Lower leg skin (tissue), 3 donors: ENCODE data around the gene MCUB.
"Not testable (repeated sequence)": the region's sequence is repeated elsewhere in the genome, so short reads cannot be mapped to it uniquely, and the experiment has no call there.

ENCODE experiments used
- POLR2A ChIP-seq, 2 donors: fragments of 450-650 bp; IDR thresholded peaks; one replicate each; pipeline ENCODE4 v1.6.1; 2016 to 2017; ENCODE audit warnings: antibody characterized with exemption in 2 of 2, mild to moderate bottlenecking in 1 of 2, moderate library complexity in 1 of 2
- TF ChIP-seq, protein P1 (sequence below), 3 donors: fragments of 450-650 bp; IDR thresholded peaks; one replicate each; pipeline ENCODE4 v1.5.1; 2016; ENCODE audit warnings: antibody characterized with exemption in 3 of 3, mild to moderate bottlenecking in 3 of 3, moderate library complexity in 2 of 3

- TF ChIP-seq, protein P1, sequence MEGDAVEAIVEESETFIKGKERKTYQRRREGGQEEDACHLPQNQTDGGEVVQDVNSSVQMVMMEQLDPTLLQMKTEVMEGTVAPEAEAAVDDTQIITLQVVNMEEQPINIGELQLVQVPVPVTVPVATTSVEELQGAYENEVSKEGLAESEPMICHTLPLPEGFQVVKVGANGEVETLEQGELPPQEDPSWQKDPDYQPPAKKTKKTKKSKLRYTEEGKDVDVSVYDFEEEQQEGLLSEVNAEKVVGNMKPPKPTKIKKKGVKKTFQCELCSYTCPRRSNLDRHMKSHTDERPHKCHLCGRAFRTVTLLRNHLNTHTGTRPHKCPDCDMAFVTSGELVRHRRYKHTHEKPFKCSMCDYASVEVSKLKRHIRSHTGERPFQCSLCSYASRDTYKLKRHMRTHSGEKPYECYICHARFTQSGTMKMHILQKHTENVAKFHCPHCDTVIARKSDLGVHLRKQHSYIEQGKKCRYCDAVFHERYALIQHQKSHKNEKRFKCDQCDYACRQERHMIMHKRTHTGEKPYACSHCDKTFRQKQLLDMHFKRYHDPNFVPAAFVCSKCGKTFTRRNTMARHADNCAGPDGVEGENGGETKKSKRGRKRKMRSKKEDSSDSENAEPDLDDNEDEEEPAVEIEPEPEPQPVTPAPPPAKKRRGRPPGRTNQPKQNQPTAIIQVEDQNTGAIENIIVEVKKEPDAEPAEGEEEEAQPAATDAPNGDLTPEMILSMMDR (IDR thresholded peaks at IDR 0.05), result not testable (repeated sequence)
- not testable (repeated sequence) for TF ChIP-seq POLR2A (IDR thresholded peaks at IDR 0.05)
Measured at GRCh38 chr4:109596420-109597085, 36.5 kb downstream of the MCUB start.
